Transverse colon (tissue), 4 donors: ENCODE data around the gene KLF11.

ENCODE experiments used
- CTCF ChIP-seq, 5 experiments: fragments of 200-600 bp in 3 of 5; fragments of 450-650 bp in 2 of 5; sonication (generic) in 3 of 5; IDR thresholded peaks; 1 replicate in 2 of 5; 2 replicates in 3 of 5; pipeline ENCODE4 v1.5.1; 2016 to 2017; ENCODE audit warnings: antibody characterized with exemption in 5 of 5, inconsistent platforms in 3 of 5, mild to moderate bottlenecking in 2 of 5, moderate library complexity in 1 of 5
- EP300 ChIP-seq: sonication (generic); formaldehyde crosslinking; IDR thresholded peaks from one replicate; pipeline ENCODE4 v1.6.1; 2017; ENCODE audit warnings: antibody characterized with exemption, low read depth
- POLR2A ChIP-seq: fragments of 450-650 bp; IDR thresholded peaks from one replicate; pipeline ENCODE4 v1.6.1; 2016; ENCODE audit warnings: antibody characterized with exemption, mild to moderate bottlenecking, moderate library complexity
- POLR2AphosphoS5 ChIP-seq, 3 donors: sonication (generic); formaldehyde crosslinking; IDR thresholded peaks; one replicate each; pipeline ENCODE4 v1.6.1; 2016; ENCODE audit warnings: antibody characterized with exemption in 3 of 3

GRCh38 chr2:10026940-10027569, 16.3 kb upstream of the KLF11 start:
- TF ChIP-seq CTCF (IDR thresholded peaks at IDR 0.05) (no peak), POLR2AphosphoS5 (IDR thresholded peaks at IDR 0.05) (no peak), EP300 (no peak), POLR2A (no peak)
